HS-27A (cell line): ENCODE measurements around the gene ATP13A5.

ENCODE experiments used
- DNase-seq: peaks from one replicate; pipeline ENCODE4 v3.0.0-alpha.2; 2012; ENCODE audit warnings: low read depth, missing footprints

Gene ATP13A5

DNA sequence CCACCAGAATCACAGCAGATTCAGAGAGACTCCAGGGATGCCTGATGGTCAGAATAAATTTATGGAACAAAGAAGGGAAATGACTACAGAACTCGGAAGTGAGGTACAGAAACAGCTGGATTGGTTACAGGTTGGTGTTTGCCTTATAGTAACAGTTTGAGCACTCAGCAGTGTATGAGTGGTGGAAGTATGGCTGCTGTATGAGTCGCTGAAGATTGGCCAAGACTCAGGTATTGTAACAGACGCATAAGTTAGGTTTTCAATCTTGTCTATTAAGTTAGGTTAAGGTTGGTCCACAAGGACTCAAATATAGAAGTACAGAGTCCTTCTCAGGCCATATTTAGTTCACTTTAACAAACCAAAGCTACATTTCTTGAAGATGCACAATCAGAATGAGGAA lies 33.1 kb downstream of the ATP13A5 start:
- no peak for DNase-seq

DNA sequence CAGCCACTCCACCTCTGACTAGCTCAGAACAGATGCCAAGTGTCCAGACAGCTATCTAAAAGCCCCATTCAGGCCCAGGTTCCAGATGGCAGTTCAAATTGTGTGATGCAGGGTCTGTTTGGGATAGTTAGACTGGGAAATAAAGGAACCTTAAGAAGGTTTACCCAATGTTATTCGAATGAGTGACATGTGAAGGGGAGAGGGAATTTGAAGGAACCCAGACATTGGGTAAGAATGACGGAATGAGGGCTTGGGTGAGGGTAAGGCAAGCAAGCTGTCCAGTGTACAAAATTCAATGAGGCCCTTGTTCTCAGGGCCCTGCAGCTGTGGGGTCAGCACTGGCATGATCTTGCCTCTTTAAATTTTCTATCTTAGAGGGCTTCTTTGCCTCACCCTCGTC lies 34.1 kb downstream of the ATP13A5 start:
- no peak for DNase-seq

DNA sequence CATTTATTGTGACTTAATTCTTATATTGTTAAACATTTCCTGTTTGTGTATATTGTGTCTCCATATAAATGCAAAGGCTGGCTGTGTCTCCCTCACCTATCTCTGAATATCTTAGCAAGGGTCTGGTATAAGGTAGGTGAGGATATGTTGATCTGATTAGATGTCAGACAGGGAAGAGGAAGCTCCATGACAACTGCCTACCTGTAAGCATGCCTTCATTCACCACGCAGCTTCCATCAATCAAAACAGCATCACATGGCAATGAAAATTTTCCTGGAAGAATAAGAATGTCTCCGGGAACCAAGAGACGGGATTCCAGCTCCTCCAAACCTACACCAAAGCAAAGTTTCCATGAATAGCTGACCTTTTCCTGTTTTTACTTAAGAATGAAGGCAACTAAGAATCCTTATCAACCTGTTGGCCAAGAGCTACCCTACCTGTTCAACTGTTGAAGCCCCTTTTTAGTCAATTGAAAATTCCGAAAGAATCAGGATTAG lies 34.8 kb downstream of the ATP13A5 start:
- DNase-seq = no peak

GRCh38 chr3:193342551-193342950 lies 36.0 kb downstream of the ATP13A5 start:
- DNase-seq = no peak

DNA sequence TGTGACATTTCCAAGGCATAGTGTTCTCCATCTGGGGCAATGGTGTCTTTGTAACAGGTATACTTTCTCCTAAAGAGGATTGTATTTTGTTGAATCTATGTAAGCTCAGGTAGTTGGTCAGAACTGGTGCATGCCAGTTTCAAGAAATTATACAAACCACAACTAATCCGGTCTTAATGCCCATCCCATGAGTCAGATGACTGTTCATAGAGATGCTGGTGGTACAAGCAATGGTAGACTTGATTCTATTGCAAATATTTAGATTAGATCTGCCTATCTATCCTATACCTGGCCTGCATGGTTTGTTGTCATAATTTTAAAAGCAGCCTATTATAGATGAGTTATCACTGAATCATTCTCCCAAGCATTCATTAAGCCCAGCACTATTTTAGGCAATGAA lies 43.5 kb downstream of the ATP13A5 start:
- no peak for DNase-seq

GRCh38 chr3:193333229-193333628 lies 45.3 kb downstream of the ATP13A5 start:
- DNase-seq = no peak

GRCh38 chr3:193330555-193331204 lies 47.9 kb downstream of the ATP13A5 start:
- DNase-seq = no peak

DNA sequence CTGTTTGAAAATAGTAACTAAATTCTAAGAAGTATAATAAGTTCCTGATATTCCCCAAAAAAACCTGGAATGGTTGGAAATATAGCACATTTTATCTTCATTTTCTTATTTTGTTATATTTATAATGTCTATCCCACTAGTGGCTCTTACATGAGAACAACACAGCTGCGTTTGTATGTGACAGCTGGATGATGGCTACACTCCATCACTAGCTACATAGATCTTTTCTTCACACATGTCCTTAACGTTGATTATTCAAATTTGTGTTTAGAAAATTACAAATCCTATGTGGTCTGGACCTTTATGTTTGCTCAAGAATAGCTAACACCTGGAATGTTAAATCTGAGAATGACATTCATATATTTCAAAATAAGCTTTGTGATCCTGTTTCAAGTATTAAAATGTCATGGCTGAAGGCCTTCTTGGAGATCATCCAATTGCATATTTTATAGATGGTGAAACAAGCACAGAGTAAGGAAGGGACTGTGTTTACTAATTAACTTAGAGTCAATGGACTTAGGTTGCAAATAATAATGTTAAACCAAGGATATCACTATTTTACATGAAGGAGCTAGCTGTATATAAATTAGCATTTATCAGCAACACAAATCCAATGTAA lies 60.8 kb downstream of the ATP13A5 start:
- no peak for DNase-seq

GRCh38 chr3:193314161-193314560 lies 64.4 kb downstream of the ATP13A5 start:
- DNase-seq = no peak

DNA sequence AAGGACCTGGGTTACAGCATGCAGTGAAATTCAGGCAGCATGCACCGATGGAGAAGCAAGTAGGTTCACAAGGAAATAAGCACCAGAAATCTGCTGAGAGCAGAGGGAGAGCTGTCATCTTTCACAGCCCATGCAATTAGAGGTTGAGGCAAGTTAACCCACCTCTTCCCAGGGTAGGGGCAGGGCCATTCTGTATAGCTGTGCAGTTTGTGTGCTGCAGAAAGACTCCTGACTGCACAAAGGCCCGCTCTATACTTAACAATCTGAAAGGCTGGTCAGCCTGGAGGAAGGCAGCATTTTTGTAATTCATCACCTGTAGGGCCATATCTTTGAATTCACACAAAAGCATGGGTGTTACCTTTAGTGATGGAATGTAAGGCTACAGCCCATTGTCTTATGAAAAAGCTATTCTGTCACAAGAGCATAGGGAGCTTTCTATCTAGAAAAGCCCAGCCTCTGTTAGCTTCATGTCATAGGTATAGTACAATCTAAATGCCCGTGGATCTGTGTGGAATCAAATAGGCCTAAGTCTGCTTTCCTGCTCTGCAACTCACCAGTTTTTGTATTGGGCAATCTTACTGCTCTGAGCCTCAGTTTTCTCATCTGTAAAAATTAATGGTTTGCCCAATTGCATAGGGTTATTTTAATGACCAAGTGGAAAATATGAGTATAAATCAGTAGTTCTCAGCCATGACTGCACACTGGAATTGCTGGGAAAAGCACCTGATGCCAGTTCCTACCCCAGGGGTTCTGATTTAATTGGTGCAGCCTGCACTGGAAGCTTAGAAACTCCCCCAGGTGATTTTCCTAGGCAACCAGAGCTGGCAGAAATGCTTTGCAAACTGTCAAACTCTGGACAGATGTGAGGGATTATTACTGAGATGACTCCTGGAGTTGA lies 65.2 kb downstream of the ATP13A5 start:
- DNase-seq = no peak

DNA sequence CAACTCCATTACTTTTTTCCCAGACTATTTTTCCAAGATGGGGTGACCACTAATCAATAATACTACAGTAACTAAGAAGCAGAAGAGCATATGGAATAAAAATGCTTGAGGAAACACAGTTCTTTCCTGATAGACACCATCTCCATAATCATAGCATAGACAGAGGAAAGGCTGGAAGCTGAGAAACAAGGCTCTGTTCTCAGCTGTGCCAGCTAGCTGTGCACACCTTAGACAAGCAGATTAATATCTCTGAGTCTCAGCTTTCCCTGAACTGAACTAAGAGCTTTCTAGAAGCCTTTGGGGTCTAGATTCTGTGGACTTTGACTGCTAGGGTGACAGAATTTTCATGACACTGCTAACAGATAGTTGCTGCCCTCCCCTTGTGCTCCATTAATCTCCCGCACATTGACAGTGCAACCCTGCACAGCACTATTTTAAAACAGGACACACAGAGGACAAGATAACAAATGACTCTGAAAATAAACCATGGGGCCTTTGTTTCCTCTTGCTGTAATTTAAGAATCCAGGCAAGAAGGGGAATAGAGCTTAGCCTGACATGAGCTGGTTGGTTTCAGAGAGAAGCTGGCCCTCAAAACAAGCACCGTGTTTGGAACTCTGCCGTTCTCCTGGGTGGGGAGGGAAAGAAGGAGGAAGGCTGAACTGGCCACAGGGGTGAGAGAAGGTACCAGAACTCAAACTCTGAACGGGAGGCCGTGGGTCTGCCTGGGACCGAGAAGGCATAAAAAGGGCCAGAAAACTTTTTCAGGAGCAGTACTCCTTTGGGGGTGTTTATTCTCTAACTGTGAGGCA lies 67.4 kb downstream of the ATP13A5 start:
- DNase-seq = no peak

- no peak for DNase-seq
These were observed 73.2 kb downstream of the ATP13A5 start for GRCh38 chr3:193305356-193305755.

DNA sequence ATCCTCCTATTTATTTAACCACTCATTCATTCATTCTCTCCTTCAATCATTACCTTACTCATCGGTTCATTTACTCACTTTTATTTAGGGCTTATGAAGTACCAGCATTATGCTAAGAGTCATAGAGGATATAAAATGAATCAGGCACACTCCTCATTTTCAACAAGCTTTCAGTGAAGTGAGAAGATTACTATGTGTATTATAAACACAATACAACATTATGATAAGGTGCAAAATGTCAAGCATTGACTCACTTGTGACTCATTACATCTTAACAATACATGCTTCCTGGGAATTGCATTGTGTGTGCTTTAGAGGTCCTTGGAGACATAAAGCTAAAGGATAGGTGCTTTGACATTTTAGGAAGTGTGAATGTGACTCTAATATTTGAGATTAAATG lies 77.1 kb downstream of the ATP13A5 start:
- no peak for DNase-seq

DNA sequence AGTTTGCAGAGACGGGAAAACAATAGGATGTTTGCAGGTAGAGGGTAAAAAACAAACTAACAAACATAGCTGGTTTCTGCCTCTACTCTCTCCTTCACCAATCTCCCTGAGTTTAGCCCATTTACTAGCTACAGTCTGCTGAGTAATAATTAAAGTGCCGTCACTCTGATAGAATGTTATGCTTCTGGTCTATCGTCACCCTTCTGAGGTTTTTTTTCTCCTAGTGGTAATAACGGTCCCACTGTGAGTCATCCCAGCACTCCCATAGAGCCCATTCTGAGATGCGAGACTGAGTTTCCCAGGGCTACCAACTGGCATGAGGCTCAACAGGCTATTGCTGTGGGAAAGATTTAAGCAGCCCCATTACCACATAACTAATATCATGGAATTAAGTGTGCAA lies 81.1 kb downstream of the ATP13A5 start:
- no peak for DNase-seq

- DNase-seq = no peak
These were observed 82.6 kb downstream of the ATP13A5 start for GRCh38 chr3:193295985-193296384.

DNA sequence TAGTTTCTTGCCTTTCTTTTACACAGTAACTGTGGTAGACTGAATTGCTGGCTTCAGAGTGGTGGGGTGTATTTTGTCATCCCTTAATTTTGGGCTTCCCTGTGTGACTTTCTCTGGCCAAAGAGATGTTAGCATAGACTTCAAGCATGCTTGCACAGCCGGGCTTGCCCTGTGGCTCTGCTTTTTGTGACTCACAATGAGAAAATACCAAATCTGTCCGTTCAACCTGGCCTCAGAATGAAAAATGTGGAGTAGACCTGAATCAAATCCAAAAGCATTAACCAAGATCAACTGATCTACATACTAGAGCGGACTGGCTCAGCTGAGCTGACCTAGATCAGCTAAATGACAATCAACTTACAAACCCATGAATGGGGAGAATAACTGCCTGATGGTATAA lies 86.2 kb downstream of the ATP13A5 start:
- no peak for DNase-seq

DNA sequence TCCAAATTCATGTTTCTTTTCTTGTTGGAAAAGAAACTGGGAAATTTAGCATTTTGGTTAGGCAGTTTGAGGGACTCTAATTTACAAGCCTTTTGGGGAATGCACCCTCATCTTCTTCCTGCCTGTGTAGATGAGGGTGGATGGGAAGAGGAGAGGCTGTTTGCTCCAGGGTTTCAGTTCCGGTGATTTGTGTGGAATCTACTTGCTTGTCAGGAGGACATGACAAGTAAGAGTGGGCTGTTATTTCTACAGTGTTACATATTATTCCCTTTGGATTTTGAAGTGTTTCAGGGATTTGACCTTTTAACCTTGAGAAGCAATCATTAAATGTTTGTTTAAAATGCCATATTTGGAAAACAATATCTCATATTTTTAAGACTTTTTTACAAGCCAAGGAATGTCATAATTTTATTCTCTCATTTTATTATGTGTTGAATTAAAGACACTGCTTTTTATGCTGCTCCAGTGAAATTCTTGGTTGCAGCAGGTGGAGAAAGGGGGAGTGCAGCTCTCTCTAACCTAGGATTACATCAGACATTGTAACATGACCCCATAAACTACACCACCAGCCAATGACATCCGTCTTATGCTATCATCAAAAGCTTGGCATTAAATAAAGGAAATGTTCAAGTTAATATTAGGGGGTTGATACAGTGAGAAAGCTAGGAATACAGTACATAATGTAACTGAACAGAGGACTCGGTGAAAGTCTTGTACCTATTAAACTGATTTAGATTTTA lies 107.3 kb downstream of the ATP13A5 start:
- no peak for DNase-seq

DNA sequence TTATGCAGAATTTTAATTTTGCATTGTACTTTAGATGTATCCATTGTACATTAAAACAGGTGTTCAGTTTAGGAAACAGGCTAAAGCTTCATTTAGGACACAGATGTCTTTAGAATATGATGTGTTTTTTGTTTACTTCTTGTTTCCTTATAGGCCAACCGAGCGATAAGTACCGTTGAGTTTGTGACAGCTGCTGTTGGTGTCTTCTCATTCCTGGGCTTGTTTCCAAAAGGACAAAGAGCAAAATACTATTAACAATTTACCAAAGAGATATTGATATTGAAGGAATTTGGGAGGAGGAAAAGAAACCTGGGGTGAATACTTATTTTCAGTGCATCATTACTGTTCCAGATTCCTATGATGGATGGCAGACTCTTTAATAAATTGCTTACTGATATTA lies 108.1 kb downstream of the ATP13A5 start:
- no peak for DNase-seq

- DNase-seq = no peak
These were observed 109.1 kb downstream of the ATP13A5 start for GRCh38 chr3:193269343-193270028.

DNA sequence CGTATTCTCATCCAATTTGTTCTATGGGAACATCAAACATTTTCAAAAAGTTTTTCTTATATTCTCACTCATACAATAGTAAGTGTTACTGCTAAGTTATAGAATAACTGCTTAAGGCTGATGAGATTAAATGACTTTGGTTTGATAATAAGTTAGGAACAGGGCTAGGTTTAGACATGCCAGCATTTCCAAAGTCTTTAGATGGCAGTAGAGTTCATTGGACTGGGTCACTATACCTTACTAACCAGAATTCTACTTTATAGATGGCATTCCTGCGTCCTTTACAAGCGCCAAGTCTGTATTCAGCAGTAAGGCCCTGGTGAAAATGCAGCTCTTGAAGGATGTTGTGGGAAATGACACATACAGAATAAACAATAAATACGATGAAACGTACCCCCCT lies 115.8 kb downstream of the ATP13A5 start:
- DNase-seq = no peak

GRCh38 chr3:193261970-193262369 lies 116.6 kb downstream of the ATP13A5 start:
- no peak for DNase-seq
